HL-60 (cell line): Measurements from ENCODE around the gene THSD8.

Source experiments
- CTCF ChIP-seq: IDR thresholded peaks from one replicate; pipeline ENCODE4 v1.5.1; 2011; ENCODE audit warnings: low read length, control low read depth, inconsistent platforms; ENCODE audit not compliant: insufficient read depth
- GABPA ChIP-seq: IDR thresholded peaks from 2 replicates; pipeline ENCODE4 v1.6.1; 2012; ENCODE audit warnings: low read depth
- POLR2AphosphoS5 ChIP-seq: IDR thresholded peaks from 2 replicates; pipeline ENCODE4 v1.6.1; 2012; ENCODE audit warnings: low read depth
- REST ChIP-seq: IDR thresholded peaks from 2 replicates; pipeline ENCODE4 v1.6.1; 2012; ENCODE audit warnings: low read depth; ENCODE audit not compliant: insufficient replicate concordance

- TF ChIP-seq POLR2AphosphoS5 (no peak), CTCF (no peak), GABPA (no peak), REST (no peak)
Measured at GRCh38 chr19:12841094-12841493, 39.2 kb downstream of the THSD8 start.
